ENCODE data around the gene RETREG3.

GRCh38 chr17:42565523-42566214 is 43.5 kb downstream of the RETREG3 start:
- TF ChIP-seq CTCF (IDR thresholded peaks at IDR 0.05) = no peak
- no peak for TF ChIP-seq POLR2A (IDR thresholded peaks at IDR 0.05)
